HG03045 (cell line): ENCODE data around the gene PNPLA3.

Experiments
- ATAC-seq: cut with Tn5 transposase; IDR thresholded peaks from one replicate; pipeline ENCODE4 v1.9.1; 2021; ENCODE audit warnings: mild to moderate bottlenecking, moderate library complexity; ENCODE audit not compliant: unreplicated experiment

The PNPLA3 gene

DNA sequence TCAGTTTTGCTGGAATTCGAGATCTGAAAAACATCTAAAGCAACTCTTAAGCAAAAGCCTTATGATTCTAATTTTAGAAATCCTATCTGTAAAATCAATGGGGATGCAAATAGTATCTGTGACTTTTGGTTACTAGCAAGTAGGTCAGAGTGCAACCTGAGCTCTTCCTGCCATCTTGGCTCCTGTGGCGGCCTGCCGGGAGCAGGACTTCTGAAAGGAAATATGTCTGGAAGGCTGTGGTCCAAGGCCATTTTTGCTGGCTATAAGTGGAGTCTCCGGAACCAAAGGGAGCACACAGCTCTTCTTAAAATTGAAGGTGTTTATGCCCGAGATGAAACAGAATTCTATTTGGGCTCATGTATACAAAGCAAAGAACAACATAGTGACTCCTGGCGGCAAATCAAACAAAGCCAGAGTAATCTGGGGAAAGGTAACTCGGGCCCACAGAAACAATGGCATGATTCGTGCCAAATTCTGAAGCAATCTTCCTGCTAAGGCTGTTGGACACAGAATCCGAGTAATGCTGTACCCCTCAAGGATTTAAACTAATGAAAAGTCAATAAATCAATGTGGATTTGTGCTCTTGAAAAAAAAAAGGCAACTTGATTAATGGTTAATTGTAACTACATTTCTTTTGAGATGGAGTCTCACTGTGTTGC, 33.3 kb downstream of the PNPLA3 start:
- ATAC-seq: no peak

DNA sequence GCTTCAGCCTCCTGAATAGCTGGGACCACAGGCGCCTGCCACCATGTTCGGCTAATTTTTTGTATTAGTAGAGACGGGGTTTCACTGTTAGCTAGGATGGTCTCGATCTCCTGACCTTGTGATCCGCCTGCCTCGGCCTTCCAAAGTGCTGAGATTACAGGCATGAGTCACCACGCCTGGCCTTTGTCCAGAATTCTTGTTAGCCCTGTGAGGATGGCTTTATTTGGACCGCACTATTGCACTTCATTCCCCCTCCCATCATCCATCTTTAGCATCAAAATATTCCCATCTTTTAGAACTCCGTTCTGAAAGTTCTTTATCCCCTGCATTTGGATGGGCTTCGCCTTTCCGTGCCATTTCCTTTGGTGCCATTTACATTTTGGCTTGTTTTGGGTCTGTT, 34.3 kb downstream of the PNPLA3 start:
- no peak for ATAC-seq

GRCh38 chr22:43964314-43964857, 40.8 kb downstream of the PNPLA3 start:
- ATAC-seq: no peak

DNA sequence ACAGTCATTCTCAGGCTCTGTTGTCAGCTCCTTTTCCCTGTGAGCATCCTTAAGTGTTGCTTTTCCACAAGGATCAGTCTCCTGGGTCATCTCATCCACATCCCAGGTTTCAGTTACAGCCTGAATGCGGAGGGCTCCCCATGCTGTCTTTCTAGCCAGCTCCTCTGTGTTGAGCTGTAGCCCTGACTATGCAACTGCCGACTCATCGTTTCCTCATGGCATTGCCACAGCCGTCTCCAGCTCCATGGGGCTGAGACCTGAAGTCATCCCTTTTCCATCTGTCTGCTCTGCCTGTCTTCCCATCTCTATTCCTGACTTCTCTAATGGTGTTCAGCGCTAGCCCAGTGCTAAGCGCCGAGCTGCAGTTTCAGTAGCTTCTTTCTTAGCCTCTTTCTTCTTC, 43.5 kb downstream of the PNPLA3 start:
- ATAC-seq: no peak

GRCh38 chr22:43968614-43969013, 45.0 kb downstream of the PNPLA3 start:
- ATAC-seq: no peak

- no peak for ATAC-seq
These were observed 45.6 kb downstream of the PNPLA3 start for GRCh38 chr22:43969021-43969878.

DNA sequence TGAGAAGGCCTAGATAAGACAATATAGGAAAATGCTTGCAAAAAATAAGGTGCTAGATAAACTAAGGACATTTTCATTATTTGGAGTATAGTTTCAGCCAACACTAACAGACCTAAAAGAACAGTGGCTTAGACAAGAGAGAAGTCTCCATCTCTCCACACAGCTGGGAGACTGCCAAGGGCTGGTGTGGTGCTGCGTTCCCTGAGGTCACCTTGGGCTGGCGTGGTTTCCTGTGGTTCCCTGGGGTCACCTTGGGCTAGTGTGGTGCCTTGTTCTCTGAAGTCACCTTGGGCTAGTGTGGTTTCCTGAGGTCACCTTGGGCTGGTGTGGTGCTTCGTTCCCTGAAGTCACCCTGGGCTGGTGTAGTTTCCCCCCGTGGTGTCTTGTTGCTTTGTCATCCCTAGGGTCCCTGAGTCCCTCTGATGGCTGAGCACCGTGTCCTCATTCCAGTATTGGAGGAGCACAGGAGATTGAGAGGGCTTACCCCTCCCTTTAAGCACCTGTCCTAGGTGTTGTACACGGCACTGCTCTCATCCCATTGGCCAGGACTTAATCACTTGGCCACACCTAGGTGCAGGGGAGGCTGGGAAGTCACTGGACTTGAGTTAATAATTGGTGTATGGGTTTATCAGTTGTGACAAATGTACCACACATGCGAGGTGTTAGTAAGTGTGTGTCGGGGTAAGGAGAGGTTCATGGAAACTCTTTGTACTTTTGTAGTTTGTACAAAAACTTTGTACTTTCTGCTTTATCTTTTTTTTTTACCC, 46.6 kb downstream of the PNPLA3 start:
- ATAC-seq: no peak

DNA sequence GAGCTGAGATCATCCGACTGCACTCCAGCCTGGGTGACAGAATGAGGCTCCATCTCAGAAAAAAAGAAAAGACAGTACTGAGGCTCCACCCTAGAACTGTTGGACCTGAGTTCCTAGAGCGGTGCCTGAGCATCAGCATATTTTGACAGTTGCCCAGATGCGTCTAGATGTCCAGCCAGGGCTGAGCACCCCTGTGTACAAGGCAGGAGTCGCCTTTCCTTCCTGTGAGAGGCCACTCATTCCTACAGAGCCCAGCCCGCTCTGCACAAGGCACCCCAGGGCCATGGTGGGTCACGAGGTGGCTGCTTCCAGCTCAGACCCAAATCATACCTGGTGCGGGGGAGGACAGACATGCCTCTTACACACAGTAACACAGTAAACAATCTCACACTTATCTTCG, 47.5 kb downstream of the PNPLA3 start:
- no peak for ATAC-seq

DNA sequence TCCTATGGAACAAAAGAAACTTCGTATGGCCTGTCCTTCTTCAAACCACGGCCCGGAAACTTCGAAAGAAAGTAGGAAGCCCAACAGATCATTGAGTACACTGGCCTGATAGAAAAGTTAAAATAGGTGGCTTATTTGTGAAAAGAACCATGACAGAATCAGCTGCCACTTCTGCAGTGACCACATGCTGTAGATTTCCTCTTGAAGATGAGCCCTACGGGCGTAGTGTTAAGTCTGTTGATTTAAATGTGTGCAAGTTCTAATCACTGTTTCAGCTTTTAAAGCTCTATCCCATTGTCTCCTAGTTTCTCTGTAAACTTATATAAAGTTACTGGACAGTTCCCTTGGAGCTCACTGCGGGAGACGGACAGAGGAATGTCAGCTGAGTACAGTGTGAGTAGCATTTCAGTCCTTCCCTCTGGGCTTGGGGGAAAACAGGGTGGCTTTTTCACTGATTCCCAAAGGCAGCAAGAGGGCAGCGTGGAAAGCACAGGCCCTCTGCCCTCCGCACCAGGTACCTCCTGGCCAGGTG, 49.4 kb downstream of the PNPLA3 start:
- ATAC-seq: no peak

- no peak for ATAC-seq
These were observed 50.5 kb downstream of the PNPLA3 start for GRCh38 chr22:43974028-43974545.

- no peak for ATAC-seq
These were observed 51.4 kb downstream of the PNPLA3 start for GRCh38 chr22:43975041-43975440.

- no peak for ATAC-seq
These were observed 53.5 kb downstream of the PNPLA3 start for GRCh38 chr22:43976861-43977795.

GRCh38 chr22:43978558-43978957, 55.0 kb downstream of the PNPLA3 start:
- no peak for ATAC-seq

DNA sequence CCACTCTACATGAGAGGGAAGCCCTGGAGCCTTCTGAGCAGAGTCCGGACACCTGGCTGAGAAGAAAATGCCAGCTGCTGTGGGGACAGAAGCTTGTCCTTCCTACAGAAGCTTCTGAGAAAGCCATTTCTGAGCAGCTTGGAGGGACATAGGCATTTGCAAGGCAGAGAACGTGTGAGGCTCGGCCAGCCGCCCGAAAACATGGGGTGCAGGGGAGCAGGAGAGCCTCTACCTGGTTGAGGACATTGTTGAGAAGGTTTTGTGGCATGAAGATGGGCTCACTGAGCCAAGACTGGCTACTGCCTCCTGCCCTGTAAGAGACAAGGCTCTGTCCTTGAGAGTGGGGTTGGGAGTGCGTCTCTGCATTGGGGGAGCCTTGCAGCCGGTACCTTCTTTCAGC, 57.0 kb downstream of the PNPLA3 start:
- no peak for ATAC-seq

DNA sequence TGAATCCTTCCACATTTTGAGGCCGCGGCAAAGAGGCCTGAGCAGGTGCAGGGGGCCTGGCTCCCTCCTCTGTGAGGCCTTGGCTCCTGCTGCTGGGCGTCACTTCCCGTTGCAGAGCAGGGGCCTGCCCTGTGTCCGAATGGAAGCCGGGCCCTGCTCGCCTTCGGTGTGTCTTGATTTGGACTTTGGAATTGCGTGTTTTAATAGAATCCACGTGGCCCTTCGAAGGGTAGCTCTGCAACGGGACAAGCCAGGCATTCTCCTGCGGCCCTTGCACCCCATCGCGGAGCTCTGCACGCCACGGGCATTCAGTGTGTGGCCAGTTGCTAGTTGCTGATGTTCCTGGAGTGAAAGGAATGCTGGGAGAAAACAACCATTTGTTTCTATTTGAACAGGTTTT, 57.4 kb downstream of the PNPLA3 start:
- no peak for ATAC-seq

- no peak for ATAC-seq
These were observed 60.2 kb downstream of the PNPLA3 start for GRCh38 chr22:43983808-43984207.

- no peak for ATAC-seq
These were observed 61.9 kb downstream of the PNPLA3 start for GRCh38 chr22:43985532-43985931.

- no peak for ATAC-seq
These were observed 64.7 kb downstream of the PNPLA3 start for GRCh38 chr22:43988116-43988820.

DNA sequence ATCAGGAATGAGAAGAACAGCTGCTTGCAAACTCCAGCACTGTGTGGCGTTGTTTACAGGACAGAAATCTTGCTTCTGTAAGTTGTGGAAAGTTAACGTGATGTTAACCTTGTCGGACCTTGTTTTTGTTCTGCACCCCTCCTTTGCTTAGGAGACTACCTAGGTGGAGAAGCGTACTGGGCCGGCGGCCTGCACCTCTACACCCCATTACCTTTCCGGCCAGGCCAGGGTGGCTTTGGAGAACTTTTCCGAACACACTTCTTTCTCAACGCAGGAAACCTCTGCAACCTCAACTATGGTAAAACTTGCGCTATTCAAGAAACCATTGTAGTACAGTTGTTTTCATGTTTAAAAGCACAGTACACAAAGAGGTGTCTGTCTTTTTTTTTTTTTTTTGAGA, 65.4 kb downstream of the PNPLA3 start:
- ATAC-seq: no peak
